Calu3 (cell line): ENCODE data around the gene PCK1. TPM values are rescaled to one million over a fixed set of nuclear protein-coding genes. Genes with fewer than 3 reads are reported as not detected.

ENCODE experiments used
- BruUV-seq: library from RNA; stranded (reverse); fragments of 400-500 nt; replicated peaks from 2 replicates; lab custom pipeline; 2021; lab: Mats Ljungman, UMichigan
- CTCF ChIA-PET: fragments of 300-600 bp; sonication (Branson Sonifier 250); formaldehyde crosslinking; loops from one replicate; lab custom pipeline; 2022; ENCODE audit warnings: antibody characterized with exemption; lab: Charles Lee
- DNase-seq: peaks from one replicate; pipeline ENCODE4 v3.0.0; 2022
- H3K27ac Mint-ChIP-seq: one replicate; pipeline ENCODE4 v1.8.0; 2022; ENCODE audit warnings: mixed read lengths; ENCODE audit not compliant: unreplicated experiment
- H3K27me3 Mint-ChIP-seq: one replicate; pipeline ENCODE4 v1.8.0; 2022; ENCODE audit warnings: mixed read lengths; ENCODE audit not compliant: unreplicated experiment
- H3K36me3 Mint-ChIP-seq: one replicate; pipeline ENCODE4 v1.8.0; 2022; ENCODE audit warnings: mild to moderate bottlenecking, moderate library complexity, mixed read lengths; ENCODE audit not compliant: insufficient read depth, unreplicated experiment
- H3K4me1 Mint-ChIP-seq: one replicate; pipeline ENCODE4 v1.8.0; 2022; ENCODE audit warnings: mild to moderate bottlenecking, low read depth, mixed read lengths; ENCODE audit not compliant: unreplicated experiment
- H3K4me3 Mint-ChIP-seq: one replicate; pipeline ENCODE4 v1.8.0; 2022; ENCODE audit warnings: mild to moderate bottlenecking, low read depth, moderate library complexity, mixed read lengths; ENCODE audit not compliant: unreplicated experiment
- H3K9me3 Mint-ChIP-seq: one replicate; pipeline ENCODE4 v1.8.0; 2022; ENCODE audit warnings: low read depth, mixed read lengths; ENCODE audit not compliant: unreplicated experiment
- CTCF ChIP-seq: fragments of 200-600 bp; IDR thresholded peaks from one replicate; pipeline ENCODE4 v1.8.0; 2022; ENCODE audit warnings: antibody characterized with exemption; ENCODE audit not compliant: unreplicated experiment
- intact Hi-C: fragments of 100-400 bp; cut with micrococcal nuclease; formaldehyde crosslinking; loops from one replicate; pipeline ENCODE4 v1.10.0; 2022; ENCODE audit not compliant: unreplicated experiment
- total RNA-seq: library from RNA; stranded (reverse); gene quantifications from 2 replicates; pipeline ENCODE4 v1.2.3, GENCODE V29; 2022

The PCK1 gene
- total RNA-seq, 1 experiment from 2014 or later: 0.19 TPM

DNA sequence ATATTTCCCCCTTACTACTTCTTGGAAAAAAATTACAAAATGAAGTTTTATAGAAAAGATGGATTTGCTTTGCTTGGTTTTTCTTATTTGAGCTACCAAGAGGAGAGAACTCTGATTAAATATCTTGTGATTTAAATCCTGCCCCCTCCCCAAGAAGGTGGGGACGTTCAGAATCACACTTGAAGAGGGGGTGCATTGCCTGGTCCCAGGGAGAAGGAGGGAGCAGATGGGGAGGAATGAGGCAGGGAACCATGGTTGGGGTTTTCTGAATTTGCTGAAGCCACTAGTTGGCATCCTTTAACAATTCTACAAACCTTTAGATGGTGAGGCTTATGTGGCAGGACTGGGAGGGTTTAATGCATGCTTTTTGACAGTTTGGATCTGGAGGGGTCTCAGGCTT lies 5.5 kb downstream of the PCK1 start:
- no peak for DNase-seq
- no peak for TF ChIP-seq CTCF
- no peaks in the 10 kb centered on the region for H3K36me3 Mint-ChIP-seq
- peaks cover 12% of the 10 kb centered on the region for H3K27me3 Mint-ChIP-seq
- H3K27ac Mint-ChIP-seq: no peak overlapping the region
- CTCF ChIA-PET: no interaction called here
- intact Hi-C loops: no loop called here
- peaks cover 2% of the 10 kb centered on the region for H3K9me3 Mint-ChIP-seq
- H3K4me1 Mint-ChIP-seq: no peaks in the 10 kb centered on the region
- BruUV-seq: no TSS peak
- H3K4me3 Mint-ChIP-seq: no peak overlapping the region

GRCh38 chr20:57566803-57567459 lies 6.0 kb downstream of the PCK1 start:
- Mint-ChIP-seq H3K9me3 (peaks cover 1% of the 10 kb centered on the region), H3K4me1 (no peaks in the 10 kb centered on the region), H3K27ac (no peak overlapping the region), H3K27me3 (peaks cover 7% of the 10 kb centered on the region), H3K4me3 (no peak overlapping the region), H3K36me3 (no peaks in the 10 kb centered on the region)
- intact Hi-C loops: no loop called here
- CTCF ChIA-PET: interaction anchor here (0.7 to 1.6 kb wide), 2 partner anchors 8 to 17 kb away, joined by 3 to 6 read pairs; no protein-coding TSS in a partner anchor
- no TSS peak for BruUV-seq
- no peak for DNase-seq
- no peak for TF ChIP-seq CTCF

DNA sequence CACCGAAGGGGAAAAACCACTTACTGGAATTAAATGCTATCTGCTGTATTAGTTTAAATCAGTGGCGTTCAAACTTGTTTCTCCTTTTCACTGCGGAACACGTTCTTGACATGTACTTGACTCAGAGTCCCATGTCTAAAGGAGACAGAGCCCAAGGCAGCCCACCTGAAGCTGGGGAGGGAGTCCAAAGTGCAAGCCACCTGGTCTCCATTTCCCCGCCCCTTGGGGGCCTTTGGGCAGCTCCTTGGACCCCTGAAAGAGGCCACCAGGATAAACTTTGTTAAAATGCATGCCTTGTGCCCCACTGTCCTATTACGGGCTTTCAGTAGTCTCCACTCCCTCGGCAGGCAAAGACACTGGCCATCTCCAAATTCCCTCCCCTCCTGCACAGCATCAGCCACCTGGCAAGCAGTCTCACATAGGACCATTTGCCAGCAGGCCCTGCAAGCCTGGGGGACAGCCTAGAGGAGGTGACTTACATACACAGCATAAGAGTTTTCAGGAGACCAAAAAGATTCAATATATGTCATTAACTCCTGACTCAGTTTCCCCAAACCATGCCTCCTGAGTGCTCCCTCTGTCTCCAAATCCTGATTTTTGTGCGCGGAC lies 6.7 kb downstream of the PCK1 start:
- intact Hi-C loops: no loop called here
- Mint-ChIP-seq H3K36me3 (no peaks in the 10 kb centered on the region), H3K4me1 (no peaks in the 10 kb centered on the region), H3K27ac (no peak overlapping the region), H3K4me3 (no peak overlapping the region), H3K27me3 (peaks cover under 1% of the 10 kb centered on the region), H3K9me3 (no peaks in the 10 kb centered on the region)
- DNase-seq: no peak
- CTCF ChIA-PET: interaction anchor here (0.7 to 1.6 kb wide), 2 partner anchors 9 to 17 kb away, joined by 3 to 6 read pairs; no protein-coding TSS in a partner anchor
- BruUV-seq: no TSS peak
- TF ChIP-seq CTCF: no peak

GRCh38 chr20:57568088-57568896 lies 7.4 kb downstream of the PCK1 start:
- TF ChIP-seq CTCF: no peak
- CTCF ChIA-PET: interaction anchor here (1.6 kb wide), 1 partner anchor 10 kb away, joined by 3 read pairs; no protein-coding TSS in a partner anchor
- Mint-ChIP-seq H3K9me3 (no peaks in the 10 kb centered on the region), H3K27ac (no peak overlapping the region), H3K36me3 (no peaks in the 10 kb centered on the region), H3K27me3 (no peaks in the 10 kb centered on the region), H3K4me1 (no peaks in the 10 kb centered on the region), H3K4me3 (no peak overlapping the region)
- no peak for DNase-seq
- BruUV-seq: no TSS peak
- intact Hi-C loops: no loop called here
